Kidney tubule cell (primary cell): ENCODE data around the gene MICAL3.
A peak's percentile ranks its signal among the peaks of the same experiment; 100 is the strongest.
"Not testable (repeated sequence)": the region's sequence is repeated elsewhere in the genome, so short reads cannot be mapped to it uniquely, and the experiment has no call there.

ENCODE experiments used
- DNase-seq: peaks from one replicate; pipeline ENCODE4 v3.0.0-alpha.2; 2018; ENCODE audit warnings: low spot score

Gene MICAL3

GRCh38 chr22:18059991-18060390 lies 35.6 kb upstream of the MICAL3 start:
- no peak for DNase-seq

- DNase-seq, result no peak
Measured at GRCh38 chr22:18059473-18059872, 35.1 kb upstream of the MICAL3 start.

DNA sequence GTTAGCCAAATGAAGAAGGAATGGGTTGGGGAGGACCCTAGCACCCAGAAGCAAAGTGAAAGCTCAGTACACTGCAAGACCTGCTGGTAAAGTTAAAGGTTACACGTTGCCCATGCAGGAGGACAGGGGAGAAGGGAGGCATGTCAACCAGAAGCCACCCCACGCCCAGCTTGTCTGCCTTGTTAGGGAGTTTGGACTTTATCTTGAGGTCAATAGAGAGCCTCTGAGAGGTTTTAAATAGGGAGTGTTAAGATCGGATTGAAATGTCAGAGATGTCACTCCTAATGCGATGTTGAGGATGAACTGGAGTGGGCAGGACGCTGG lies 34.7 kb upstream of the MICAL3 start:
- no peak for DNase-seq

DNA sequence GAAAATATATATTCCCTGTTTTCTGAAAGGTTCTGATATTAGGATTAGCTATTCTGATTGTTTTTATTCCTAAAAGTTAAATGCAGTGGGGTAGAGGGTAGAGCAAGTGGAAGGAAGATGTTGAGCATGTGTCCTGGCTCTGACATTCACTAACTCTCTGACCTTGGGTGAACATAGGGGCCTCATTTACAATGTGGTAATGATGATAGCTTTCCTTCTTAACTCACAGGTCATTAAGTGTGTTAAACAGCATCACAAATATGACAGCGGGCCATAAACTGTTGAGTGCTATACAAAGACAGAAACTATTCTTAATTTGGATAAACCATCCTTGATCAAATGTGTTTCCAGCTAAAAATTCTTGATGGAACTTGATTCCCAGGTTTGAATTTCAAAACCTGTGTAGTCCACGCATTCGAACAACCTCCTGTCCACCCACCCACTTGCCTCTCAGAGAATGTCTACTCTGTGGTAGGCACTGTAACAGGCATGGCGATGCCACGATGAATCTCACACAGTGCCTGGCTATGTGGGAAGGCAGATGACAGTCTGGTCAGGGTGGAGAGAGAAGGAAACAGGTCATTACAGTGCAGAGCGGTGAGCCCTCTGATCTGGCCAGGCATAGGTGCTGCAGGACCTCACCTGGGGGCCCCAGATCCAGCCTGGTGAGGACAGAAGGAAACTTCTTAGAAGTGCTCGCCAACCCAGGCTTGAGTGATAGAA lies 34.2 kb upstream of the MICAL3 start:
- DNase-seq, result no peak

- peak; percentile 97 for DNase-seq
Measured at GRCh38 chr22:18057568-18058209, 33.3 kb upstream of the MICAL3 start.

GRCh38 chr22:18056807-18057474 lies 32.6 kb upstream of the MICAL3 start:
- peak; percentile 89 for DNase-seq

GRCh38 chr22:18056161-18056666 lies 31.9 kb upstream of the MICAL3 start:
- peak; percentile 92 for DNase-seq

DNA sequence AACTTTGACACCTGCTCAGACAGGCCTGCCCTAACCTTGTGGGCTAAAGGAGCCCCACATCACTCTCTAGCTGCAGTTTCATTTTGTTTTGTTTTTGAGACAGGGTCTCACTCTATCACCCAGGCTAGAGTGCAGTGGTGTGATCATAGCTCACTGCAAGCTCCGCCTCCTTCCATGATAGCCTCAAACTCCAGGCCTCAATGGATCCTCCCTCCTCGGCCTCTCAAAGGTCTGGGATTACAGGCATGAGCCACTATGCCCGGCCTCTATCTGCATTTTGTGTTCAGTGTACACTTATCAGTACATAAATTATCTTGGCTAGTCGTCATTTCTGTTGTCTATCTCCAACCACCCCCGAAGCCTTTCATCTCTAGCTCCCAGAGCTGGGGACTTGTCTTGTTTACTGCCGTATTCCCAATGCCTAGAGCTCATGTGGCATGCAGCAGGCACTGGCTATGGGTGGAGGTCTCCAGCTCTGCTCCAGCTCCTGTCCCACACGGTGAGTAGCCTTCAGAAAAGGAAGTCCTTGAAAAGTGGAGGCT lies 31.3 kb upstream of the MICAL3 start:
- no peak for DNase-seq

DNA sequence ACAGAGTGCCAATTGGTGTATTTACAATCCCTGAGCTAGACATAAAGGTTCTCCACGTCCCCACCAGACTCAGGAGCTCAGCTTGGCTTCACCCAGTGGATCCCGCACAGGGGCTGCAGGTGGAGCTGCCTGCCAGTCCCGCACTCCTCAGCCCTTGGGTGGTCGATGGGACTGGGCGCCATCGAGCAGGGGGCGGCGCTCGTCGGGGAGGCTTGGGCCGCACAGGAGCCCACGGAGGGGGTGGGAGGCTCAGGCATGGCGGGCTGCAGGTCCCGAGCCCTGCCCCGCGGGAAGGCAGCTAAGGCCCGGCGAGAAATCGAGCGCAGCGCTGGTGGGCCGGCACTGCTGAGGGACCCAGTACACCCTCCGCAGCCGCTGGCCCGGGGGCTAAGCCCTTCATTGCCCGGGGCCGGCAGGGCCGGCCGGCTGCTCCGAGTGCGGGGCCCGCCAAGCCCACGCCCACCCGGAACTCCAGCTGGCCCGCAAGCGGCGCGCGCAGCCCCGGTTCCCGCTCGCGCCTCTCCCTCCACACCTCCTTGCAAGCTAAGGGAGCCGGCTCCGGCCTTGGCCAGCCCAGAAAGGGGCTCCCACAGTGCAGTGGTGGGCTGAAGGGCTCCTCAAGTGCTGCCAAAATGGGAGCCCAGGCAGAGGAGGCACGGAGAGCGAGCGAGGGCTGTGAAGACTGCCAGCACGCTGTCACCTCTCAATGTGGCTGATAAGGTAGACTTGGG lies 29.0 kb upstream of the MICAL3 start:
- not testable (repeated sequence) for DNase-seq

- DNase-seq, result not testable (repeated sequence)
Measured at GRCh38 chr22:18051113-18051512, 26.8 kb upstream of the MICAL3 start.

- no peak for DNase-seq
Measured at GRCh38 chr22:18050065-18050464, 25.7 kb upstream of the MICAL3 start.

DNA sequence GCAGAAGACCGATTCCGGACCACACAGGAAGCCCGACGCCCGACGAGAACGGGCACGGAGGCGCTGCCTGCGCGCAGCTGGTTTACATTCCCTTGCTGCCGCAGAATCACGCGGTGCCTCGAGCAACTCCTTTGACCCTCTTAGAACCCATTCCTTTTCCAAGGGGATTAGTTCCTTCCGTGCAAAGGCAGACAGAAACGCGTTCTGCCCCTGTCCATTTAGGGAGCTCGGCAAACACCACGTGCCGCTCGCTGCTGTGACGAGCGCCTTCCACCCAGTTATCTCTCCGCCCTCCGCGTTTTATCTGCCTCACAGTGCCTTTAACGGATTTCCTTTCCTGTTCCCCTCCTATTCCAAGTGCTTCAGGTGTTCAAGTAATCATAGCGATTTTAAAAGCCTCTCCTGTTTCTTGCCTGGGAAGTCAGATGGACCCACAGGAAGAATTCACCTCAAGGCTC lies 24.1 kb upstream of the MICAL3 start:
- DNase-seq, result no peak

- no peak for DNase-seq
Measured at GRCh38 chr22:18048041-18048440, 23.7 kb upstream of the MICAL3 start.

GRCh38 chr22:18045794-18046193 lies 21.4 kb upstream of the MICAL3 start:
- DNase-seq, result no peak

GRCh38 chr22:18044548-18045271 lies 20.3 kb upstream of the MICAL3 start:
- DNase-seq, result peak; percentile 45

DNA sequence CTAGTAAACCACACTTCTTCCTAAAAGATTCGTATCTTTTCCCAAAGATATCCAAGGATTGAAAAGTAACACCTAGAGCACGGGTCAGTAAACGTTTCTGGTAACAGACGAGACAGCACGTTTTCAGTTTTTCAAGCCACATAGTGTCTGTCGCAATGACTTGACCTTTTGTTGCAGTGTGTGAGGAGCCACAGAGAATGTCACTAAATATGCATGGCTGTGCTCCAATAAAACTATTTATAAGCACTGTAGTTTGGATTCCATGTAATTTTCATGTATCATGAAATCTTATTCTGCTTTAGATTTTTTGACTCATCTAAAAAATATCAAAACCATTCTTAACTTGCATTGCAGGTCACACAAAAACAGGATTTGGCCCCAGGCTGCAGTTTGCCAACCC lies 18.3 kb upstream of the MICAL3 start:
- DNase-seq, result no peak

DNA sequence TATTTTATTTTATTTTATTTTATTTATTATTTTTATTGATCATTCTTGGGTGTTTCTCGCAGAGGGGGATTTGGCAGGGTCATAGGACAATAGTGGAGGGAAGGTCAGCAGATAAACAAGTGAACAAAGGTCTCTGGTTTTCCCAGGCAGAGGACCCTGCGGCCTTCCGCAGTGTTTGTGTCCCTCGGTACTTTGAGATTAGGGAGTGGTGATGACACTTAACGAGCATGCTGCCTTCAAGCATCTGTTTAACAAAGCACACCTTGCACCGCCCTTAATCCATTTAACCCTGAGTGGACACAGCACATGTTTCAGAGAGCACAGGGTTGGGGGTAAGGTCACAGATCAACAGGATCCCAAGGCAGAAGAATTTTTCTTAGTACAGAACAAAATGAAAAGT lies 16.5 kb upstream of the MICAL3 start:
- DNase-seq, result not testable (repeated sequence)

DNA sequence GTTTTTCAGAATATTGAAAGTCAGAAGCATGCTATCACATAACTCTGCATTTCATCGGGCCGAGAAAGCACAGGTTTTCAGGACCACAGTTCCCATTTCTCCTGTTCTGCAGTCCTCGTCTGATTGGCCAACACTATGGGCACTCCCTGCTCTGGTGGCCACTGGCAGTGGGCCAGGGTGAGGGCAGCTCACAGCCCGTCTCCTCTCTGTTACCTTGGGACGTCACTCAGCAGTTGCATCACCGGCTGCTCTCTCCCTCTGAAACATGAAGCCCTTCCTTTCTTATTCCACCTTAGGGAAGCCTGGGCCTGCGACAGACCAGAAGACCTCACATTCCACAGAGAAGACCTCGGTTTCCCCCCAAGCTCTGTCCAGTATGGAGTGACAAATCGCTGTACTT lies 11.4 kb upstream of the MICAL3 start:
- peak; percentile 92 for DNase-seq

- peak; percentile 50 for DNase-seq
Measured at GRCh38 chr22:18034076-18034475, 9.7 kb upstream of the MICAL3 start.

DNA sequence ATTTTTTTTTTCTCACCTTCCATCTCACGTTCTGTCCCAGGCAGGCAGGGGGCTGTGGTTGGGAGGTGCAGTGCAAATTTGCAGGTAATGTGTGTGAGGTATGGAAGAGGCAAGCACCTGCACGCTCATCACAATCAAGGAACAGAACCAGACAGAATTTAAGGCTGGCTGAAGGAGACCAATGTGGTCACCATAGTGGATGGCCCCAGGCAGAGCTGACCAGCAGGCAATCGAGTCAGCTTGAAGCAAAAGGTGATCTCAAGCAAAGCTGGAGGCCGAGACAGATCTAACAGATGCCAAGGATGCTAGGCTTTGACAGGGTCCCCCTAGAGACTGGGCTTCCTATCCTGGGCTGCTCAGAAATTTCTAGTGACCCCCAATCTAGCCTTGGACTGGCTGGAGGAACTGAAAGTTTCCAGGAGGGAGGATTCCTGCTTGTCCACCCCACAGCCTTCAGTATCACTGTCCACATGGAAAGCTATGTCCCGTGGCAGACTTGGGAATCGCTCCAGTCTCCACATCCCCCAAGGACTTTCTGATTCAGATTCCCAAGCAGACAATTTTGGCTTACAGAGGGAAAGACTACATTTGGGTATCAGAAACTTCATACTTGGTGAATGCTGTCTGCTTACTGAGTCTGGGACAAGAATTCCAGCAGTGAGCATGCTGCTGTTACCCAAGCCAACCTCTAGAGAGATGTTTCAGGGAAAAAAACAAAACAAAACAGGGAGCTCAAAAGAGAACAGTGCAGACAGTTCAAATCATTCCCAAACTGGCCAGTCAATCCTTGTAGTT lies 9.0 kb upstream of the MICAL3 start:
- DNase-seq, result peak; percentile 35
